Cardiac muscle cell (in vitro differentiated cells and primary cell): Measurements from ENCODE around the gene ANKLE2. TPM values are rescaled to one million over a fixed set of nuclear protein-coding genes. Genes with fewer than 3 reads are reported as not detected.

Source experiments
- DNase-seq, 2 donors: peaks; one replicate each; pipeline versions ENCODE4 v3.0.0 to v3.0.0-alpha.2; 2010 to 2017; ENCODE audit warnings: low read depth in 1 of 2, low spot score in 1 of 2
- H3K27ac ChIP-seq: fragments of 200-600 bp; sonication (generic); 2 replicates; pipeline ENCODE4 v1.5.1; 2016
- H3K27me3 ChIP-seq: fragments of 200-600 bp; sonication (generic); 2 replicates; pipeline ENCODE4 v1.6.0; 2016; ENCODE audit warnings: control low read depth
- H3K36me3 ChIP-seq: fragments of 200-600 bp; sonication (generic); 2 replicates; pipeline ENCODE4 v1.5.1; 2016; ENCODE audit warnings: control low read depth
- H3K4me1 ChIP-seq: fragments of 200-600 bp; sonication (generic); 2 replicates; pipeline ENCODE4 v1.8.1; 2017; ENCODE audit warnings: low read depth, mild to moderate bottlenecking, mixed run types
- H3K4me3 ChIP-seq: fragments of 200-600 bp; sonication (generic); 2 replicates; pipeline ENCODE4 v1.5.1; 2016; ENCODE audit warnings: mild to moderate bottlenecking
- H3K9me3 ChIP-seq: fragments of 200-600 bp; sonication (generic); 2 replicates; pipeline ENCODE4 v1.5.1; 2017; ENCODE audit warnings: low read depth, mild to moderate bottlenecking, control low read depth
- CTCF ChIP-seq: IDR thresholded peaks from 2 replicates; pipeline ENCODE4 v1.5.1; 2012; ENCODE audit warnings: low read depth, mild to moderate bottlenecking, low read length
- polyA plus RNA-seq: library from polyadenylated mRNA; unstranded; fragments of >200 nt; fragmentation: Nextera tagmentation; extraction: Ambion mirVana; gene quantifications from 2 replicates; pipeline ENCODE4 v1.2.1, GENCODE V29; 2016
- total RNA-seq: library from RNA; depleted of rRNA; stranded (reverse); fragments of >200 nt; gene quantifications from 2 replicates; pipeline ENCODE4 v1.2.3, GENCODE V29; 2016

ANKLE2 gene
- total and polyA plus RNA-seq, 2 experiments from 2014 or later = 27.8 to 37.9 TPM

DNA sequence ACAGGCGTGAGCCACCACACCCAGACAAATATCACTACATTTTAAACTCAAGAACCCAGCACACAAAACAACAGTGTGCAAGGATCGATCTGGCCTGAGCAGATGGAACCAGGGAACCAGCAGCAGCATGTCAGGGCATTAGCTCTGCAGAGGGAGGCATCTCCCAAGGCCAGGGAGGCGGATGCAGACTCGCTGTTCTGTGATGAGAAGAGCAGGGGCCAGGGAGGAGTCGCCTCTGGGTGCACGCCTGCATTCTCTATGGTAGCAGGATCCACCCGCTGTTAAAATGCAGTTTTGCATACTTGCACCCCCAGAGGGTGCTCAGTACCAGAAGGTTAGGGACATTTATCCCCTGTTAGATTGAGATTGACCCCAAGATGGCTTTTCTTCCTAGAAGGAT, 33.1 kb downstream of the ANKLE2 start:
- Histone ChIP-seq H3K4me3 (no peak overlapping the region), H3K4me1 (no peaks in the 10 kb centered on the region), H3K27ac (no peak overlapping the region), H3K36me3 (peaks cover 64% of the 10 kb centered on the region), H3K9me3 (no peaks in the 10 kb centered on the region), H3K27me3 (no peaks in the 10 kb centered on the region)
- no peak for TF ChIP-seq CTCF
- DNase-seq = no peak

DNA sequence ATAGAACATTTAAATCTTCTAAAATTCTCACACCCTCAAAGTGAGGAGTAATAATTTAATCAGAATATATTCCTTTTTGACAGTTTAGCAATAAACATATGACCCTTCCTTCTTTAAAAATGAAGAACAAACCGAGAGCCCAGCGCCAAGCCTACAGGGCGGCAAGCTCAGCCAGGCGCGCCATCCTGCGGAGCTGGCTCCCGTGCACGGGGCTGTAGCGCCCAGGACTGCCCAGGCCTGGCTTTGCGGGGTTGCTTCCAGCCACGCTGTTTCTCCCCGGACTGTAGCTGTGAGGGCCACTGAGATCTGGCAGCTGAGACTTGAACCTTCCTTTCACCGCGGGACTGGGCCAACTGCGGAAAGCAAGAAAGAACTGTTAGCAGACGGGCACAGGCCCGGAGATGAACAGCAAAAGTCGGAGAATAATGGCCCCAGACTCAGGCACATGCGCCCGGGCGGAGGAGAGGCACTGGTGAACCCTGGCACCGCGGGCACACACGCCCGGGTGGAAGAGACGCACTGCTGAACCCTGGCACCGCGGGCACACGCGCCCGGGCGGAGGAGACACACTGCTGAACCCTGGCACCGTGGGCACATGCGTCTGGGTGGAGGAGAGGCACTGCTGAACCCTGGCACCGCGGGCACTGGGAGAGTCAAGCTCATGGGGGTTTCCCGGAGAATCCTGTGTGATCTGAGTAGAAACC, 34.4 kb downstream of the ANKLE2 start:
- TF ChIP-seq CTCF = no peak
- Histone ChIP-seq H3K27me3 (no peaks in the 10 kb centered on the region), H3K4me1 (no peaks in the 10 kb centered on the region), H3K27ac (no peak overlapping the region), H3K4me3 (no peak overlapping the region), H3K36me3 (peaks cover 70% of the 10 kb centered on the region), H3K9me3 (no peaks in the 10 kb centered on the region)
- DNase-seq = no peak

DNA sequence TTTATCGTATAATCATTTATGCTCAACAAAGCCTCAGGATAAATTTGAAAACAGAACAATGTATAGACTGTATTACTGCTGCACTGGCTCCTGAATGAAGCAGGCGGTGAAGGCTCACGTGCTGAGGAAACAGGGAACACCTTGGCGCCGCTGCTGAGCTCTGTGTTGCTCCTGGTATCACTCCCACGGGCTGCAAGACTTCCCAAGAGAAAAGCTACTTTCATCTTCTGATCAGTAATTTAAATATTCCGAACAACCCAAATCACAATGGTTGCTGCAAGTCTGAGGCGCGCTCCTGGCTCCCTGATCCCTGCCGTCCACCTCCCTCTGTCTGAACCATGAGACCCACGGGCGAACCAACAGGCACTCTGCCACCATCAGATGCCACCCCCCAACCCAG, 35.2 kb downstream of the ANKLE2 start:
- Histone ChIP-seq H3K9me3 (no peaks in the 10 kb centered on the region), H3K36me3 (peaks cover 68% of the 10 kb centered on the region), H3K27me3 (no peaks in the 10 kb centered on the region), H3K4me3 (no peak overlapping the region), H3K27ac (no peak overlapping the region), H3K4me1 (no peaks in the 10 kb centered on the region)
- no peak for TF ChIP-seq CTCF
- no peak for DNase-seq

DNA sequence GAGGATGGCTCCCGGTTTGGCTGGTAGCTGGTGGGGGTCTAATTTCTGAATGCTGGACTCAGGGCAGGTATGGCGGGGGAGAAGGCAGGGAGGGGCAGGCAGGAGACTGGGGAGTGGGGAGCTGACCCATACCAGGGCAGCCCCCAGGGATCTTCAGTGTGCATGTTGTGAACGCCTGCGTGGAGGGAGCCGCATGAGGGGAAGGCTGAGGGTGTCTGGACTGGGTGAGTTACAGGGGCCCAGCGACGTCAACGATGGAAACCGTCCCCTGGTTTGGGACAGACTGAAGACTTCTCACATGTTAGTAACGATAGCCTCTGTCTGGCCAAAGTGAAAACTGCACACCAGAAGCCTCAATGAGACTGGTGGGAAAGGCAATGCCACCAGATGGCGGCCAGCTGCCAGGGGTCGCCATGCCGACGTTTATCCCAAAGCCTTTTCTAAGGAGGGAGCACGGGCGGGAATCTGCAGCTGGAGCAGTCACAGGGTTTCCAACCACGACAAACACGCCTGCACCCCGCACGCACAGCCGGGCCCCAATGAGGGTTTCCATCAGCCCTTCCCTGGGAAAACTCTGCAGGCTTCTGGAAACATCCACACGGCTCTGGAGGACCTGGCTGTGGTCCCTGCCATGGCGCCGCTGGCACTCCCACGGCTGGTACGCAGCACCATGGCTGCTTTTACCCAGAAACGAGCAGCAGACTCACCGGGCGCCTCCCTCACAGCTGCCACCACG, 37.0 kb downstream of the ANKLE2 start:
- Histone ChIP-seq H3K36me3 (peaks cover 64% of the 10 kb centered on the region), H3K4me3 (no peak overlapping the region), H3K27me3 (no peaks in the 10 kb centered on the region), H3K27ac (peak overlapping the region; percentile 9), H3K4me1 (no peaks in the 10 kb centered on the region), H3K9me3 (no peaks in the 10 kb centered on the region)
- TF ChIP-seq CTCF = no peak
- DNase-seq = no peak

DNA sequence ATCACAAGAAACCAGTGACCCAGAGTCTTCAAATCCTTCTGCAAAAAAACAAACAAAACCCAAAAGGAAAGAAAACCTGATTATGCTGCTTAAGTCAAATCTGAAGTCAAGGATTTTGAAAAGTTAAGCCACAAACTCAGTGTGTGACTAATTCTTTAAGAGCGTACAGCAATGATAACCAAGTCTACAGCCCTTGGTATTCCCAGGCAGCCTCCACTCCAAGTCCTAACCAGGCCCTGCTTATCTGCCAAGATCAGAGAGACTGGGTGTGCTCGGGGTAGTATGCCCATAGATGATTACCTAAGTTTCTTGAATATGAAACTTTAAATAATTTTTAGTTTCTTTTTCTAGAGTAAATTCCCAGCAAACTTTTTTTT, 37.9 kb downstream of the ANKLE2 start:
- H3K4me1 ChIP-seq = no peaks in the 10 kb centered on the region
- H3K27me3 ChIP-seq = no peaks in the 10 kb centered on the region
- peak overlapping the region; percentile 9 for H3K27ac ChIP-seq
- peaks cover 67% of the 10 kb centered on the region for H3K36me3 ChIP-seq
- DNase-seq = peak in 1 of 2 donors; percentile 73
- H3K9me3 ChIP-seq = no peaks in the 10 kb centered on the region
- no peak for TF ChIP-seq CTCF
- no peak overlapping the region for H3K4me3 ChIP-seq
